Activated CD8-positive, alpha-beta T cell treated with anti-CD3 and anti-CD28 coated beads for 36 hours (primary cell): ENCODE results near the gene BCL2L1. TPM values are rescaled to one million over a fixed set of nuclear protein-coding genes. Genes with fewer than 3 reads are reported as not detected.

ENCODE experiments used
- ATAC-seq: fragments of 200-7000 bp; cut with Tn5 transposase; one replicate; pipeline ENCODE4 v1.10.0; 2021; ENCODE audit warnings: mild to moderate bottlenecking, moderate library complexity
- CTCF ChIA-PET: fragments of 350-600 bp; sonication (Branson Sonifier 250); formaldehyde crosslinking; loops from one replicate; lab custom pipeline; 2021; ENCODE audit warnings: antibody characterized with exemption; lab: Charles Lee
- POLR2A ChIA-PET: fragments of 350-600 bp; sonication (Branson Sonifier 250); formaldehyde crosslinking; loops from one replicate; lab custom pipeline; 2021; ENCODE audit warnings: antibody characterized with exemption; lab: Charles Lee
- DNase-seq: peaks from one replicate; pipeline ENCODE4 v3.0.0-alpha.2; 2020
- H3K27ac Mint-ChIP-seq: one replicate; pipeline ENCODE4 v1.8.0; 2021; ENCODE audit warnings: mild to moderate bottlenecking, mixed read lengths
- H3K27me3 Mint-ChIP-seq: one replicate; pipeline ENCODE4 v1.8.0; 2021; ENCODE audit warnings: mixed read lengths
- H3K36me3 Mint-ChIP-seq: one replicate; pipeline ENCODE4 v1.8.0; 2021; ENCODE audit warnings: low read depth, mixed read lengths
- H3K4me1 Mint-ChIP-seq: one replicate; pipeline ENCODE4 v1.8.0; 2021; ENCODE audit warnings: low read depth, mixed read lengths
- H3K4me3 Mint-ChIP-seq: one replicate; pipeline ENCODE4 v1.8.0; 2021; ENCODE audit warnings: mild to moderate bottlenecking, moderate library complexity, mixed read lengths
- H3K9me3 Mint-ChIP-seq: one replicate; pipeline ENCODE4 v1.8.0; 2021; ENCODE audit warnings: mixed read lengths
- intact Hi-C: fragments of 100-400 bp; cut with micrococcal nuclease; formaldehyde crosslinking; loops from one replicate; pipeline ENCODE4 v1.10.0; 2022
- total RNA-seq, 2 experiments: library from RNA; stranded (reverse); gene quantifications; one replicate each; pipeline ENCODE4 v1.2.3, GENCODE V29; 2021
- TF ChIP-seq, protein P1 (sequence below): fragments of 200-600 bp; IDR thresholded peaks from one replicate; pipeline ENCODE4 v1.8.0; 2022; ENCODE audit warnings: antibody characterized with exemption, mild to moderate bottlenecking

BCL2L1 gene
- total RNA-seq, 2 experiments from 2014 or later = 182 TPM

DNA sequence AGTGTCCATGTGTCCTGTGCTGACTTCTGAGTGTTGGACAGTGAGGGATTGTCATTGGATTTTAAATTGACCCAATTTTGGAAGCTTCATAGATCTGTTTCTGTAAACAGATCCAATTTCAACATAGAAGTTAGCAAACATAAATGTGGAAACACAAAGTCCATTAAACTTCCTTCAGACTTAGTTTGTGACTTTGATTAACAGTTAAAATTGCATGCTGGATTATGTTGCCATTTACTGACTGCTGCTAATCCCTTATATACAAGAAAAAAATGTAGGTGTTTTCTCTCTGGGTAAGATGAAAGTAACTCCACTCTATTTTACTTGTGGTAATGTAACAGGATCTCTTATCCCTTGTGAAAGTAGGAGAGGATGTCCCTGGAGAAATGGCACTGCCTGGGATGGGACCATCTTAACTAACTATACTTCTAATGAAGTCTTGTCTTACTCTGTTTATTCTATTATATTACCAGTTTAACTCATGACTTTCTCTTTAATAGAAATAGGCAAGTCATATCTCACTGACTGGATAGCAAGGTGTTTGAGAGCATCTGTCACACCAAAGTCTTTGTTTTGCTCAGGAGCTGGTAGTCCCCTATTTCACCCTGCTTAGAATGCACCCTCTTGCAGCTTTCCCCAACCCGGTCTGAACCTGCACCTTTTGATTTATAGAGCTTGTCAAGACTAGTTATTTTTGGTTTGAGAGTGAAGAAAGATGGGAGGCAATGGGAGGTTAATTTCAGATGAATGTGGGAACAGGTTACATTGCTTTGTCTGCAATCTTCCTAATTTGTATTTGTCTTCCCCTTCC, 23.6 kb upstream of the BCL2L1 start:
- H3K9me3 Mint-ChIP-seq = no peaks in the 10 kb centered on the region
- TF ChIP-seq, protein P1, sequence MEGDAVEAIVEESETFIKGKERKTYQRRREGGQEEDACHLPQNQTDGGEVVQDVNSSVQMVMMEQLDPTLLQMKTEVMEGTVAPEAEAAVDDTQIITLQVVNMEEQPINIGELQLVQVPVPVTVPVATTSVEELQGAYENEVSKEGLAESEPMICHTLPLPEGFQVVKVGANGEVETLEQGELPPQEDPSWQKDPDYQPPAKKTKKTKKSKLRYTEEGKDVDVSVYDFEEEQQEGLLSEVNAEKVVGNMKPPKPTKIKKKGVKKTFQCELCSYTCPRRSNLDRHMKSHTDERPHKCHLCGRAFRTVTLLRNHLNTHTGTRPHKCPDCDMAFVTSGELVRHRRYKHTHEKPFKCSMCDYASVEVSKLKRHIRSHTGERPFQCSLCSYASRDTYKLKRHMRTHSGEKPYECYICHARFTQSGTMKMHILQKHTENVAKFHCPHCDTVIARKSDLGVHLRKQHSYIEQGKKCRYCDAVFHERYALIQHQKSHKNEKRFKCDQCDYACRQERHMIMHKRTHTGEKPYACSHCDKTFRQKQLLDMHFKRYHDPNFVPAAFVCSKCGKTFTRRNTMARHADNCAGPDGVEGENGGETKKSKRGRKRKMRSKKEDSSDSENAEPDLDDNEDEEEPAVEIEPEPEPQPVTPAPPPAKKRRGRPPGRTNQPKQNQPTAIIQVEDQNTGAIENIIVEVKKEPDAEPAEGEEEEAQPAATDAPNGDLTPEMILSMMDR = no peak
- CTCF ChIA-PET = interaction anchor here (1.2 to 3.4 kb wide), 3 partner anchors 23 to 134 kb away, joined by 3 to 9 read pairs (median 5); no protein-coding TSS in a partner anchor
- peaks cover 34% of the 10 kb centered on the region for H3K36me3 Mint-ChIP-seq
- POLR2A ChIA-PET = interaction anchor here (0.6 kb wide), 1 partner anchor 68 kb away, joined by 3 read pairs; no protein-coding TSS in a partner anchor
- H3K4me3 Mint-ChIP-seq = no peak overlapping the region
- H3K27me3 Mint-ChIP-seq = no peaks in the 10 kb centered on the region
- H3K27ac Mint-ChIP-seq = no peak overlapping the region
- intact Hi-C loops = no loop called here
- no peak for DNase-seq
- peaks cover 3% of the 10 kb centered on the region for H3K4me1 Mint-ChIP-seq
- no peak for ATAC-seq

DNA sequence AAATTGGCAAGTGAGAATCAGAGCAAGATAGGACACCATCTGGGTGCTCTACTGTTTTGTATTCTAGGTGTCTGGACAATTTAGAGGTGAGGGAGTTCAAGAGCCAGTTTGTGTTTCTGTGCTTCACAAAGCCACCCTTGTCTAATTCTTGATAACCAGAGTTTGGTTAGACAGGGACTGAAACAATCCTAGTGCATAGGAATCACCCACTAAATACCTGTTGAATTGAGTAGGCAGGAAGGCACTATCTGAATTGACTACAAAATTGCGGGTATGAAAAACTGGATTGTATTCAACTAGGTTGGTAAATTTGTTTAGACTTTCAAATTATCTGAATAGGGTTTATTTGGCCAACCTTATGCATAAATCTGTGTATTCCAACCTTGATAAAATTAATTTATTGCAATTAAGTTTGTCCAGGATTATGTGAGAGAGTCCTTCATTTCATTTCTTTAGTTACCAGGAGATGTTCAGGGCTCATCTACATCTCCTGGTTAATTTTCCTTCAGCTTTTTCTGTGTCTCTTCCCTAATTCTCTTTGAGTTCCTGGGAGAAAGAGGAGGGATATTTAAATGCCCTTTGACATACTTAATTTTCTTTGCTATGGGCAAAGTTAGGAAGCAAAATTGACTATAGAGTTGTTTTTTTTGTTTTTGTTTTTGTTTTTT, 18.1 kb upstream of the BCL2L1 start:
- H3K27me3 Mint-ChIP-seq = no peaks in the 10 kb centered on the region
- H3K9me3 Mint-ChIP-seq = no peaks in the 10 kb centered on the region
- ChIA-PET CTCF (interaction anchor here (1.0 to 1.7 kb wide), 3 partner anchors 17 to 106 kb away, joined by 3 to 17 read pairs (median 3); partner anchors contain the start of gene BCL2L1), POLR2A (interaction anchor here (1.0 kb wide), 1 partner anchor 61 kb away, joined by 3 read pairs; no protein-coding TSS in a partner anchor)
- intact Hi-C loops = no loop called here
- no peak overlapping the region for H3K4me3 Mint-ChIP-seq
- TF ChIP-seq, protein P1 = no peak
- DNase-seq = no peak
- no peak overlapping the region for H3K27ac Mint-ChIP-seq
- peaks cover 3% of the 10 kb centered on the region for H3K4me1 Mint-ChIP-seq
- H3K36me3 Mint-ChIP-seq = peaks cover 18% of the 10 kb centered on the region
- no peak for ATAC-seq

DNA sequence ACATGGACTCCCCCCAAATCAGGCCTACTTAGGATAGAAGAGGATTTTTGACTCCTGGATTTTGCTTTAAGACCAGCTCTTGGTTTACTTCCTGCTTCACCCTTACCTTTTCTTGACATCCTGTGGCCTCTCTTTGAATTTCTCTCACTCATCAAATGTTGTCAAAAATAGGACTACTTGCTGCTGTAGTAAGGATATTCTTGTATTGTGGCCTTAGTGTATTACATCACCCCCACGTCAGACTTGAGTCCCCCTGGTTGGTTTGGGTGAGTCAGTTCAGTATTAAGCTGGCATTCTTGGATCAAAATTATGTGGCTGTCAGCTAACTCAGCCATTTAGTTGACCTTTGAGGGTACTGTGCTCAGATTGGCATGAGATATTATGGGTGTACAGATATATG, 17.5 kb upstream of the BCL2L1 start:
- Mint-ChIP-seq H3K27ac (no peak overlapping the region), H3K4me3 (no peak overlapping the region), H3K9me3 (no peaks in the 10 kb centered on the region), H3K36me3 (peaks cover 14% of the 10 kb centered on the region), H3K4me1 (peaks cover 3% of the 10 kb centered on the region), H3K27me3 (no peaks in the 10 kb centered on the region)
- intact Hi-C loops = no loop called here
- CTCF ChIA-PET = interaction anchor here (1.0 to 1.7 kb wide), 3 partner anchors 17 to 106 kb away, joined by 3 to 17 read pairs (median 3); partner anchors contain the start of gene BCL2L1
- DNase-seq (peak; percentile 58), ATAC-seq (peak; percentile 61)
- POLR2A ChIA-PET = interaction anchor here (1.0 to 2.3 kb wide), 2 partner anchors 17 to 20 kb away, joined by 5 to 9 read pairs; no protein-coding TSS in a partner anchor
- TF ChIP-seq, protein P1 = no peak

DNA sequence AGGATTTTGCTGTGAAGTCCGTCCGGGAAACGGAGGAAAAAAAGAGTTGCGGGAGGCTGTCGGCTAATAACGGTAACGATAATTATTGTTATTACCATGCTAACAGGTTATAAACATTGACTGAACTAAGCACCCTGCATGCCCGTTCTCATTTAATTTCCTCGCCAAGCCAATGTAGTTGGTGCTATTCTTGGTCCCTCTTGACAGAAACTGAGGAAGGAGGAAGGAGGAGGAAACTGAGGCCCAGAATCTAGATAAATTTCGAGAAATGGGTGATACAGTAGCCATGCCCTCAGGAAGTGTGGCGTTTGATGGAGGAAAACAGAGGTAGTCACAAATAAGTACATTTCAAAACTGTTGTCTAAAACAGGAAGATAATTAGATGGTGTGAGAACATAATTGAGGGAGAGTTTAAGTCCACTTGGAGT, 16.9 kb upstream of the BCL2L1 start:
- TF ChIP-seq, protein P1 = no peak
- no peaks in the 10 kb centered on the region for H3K9me3 Mint-ChIP-seq
- H3K27ac Mint-ChIP-seq = no peak overlapping the region
- no peak overlapping the region for H3K4me3 Mint-ChIP-seq
- CTCF ChIA-PET = interaction anchor here (1.1 to 2.1 kb wide), 6 partner anchors 13 to 134 kb away, joined by 3 to 17 read pairs (median 4); partner anchors contain the start of genes BCL2L1 and ID1
- H3K36me3 Mint-ChIP-seq = peaks cover 13% of the 10 kb centered on the region
- DNase-seq (no peak), ATAC-seq (no peak)
- H3K27me3 Mint-ChIP-seq = no peaks in the 10 kb centered on the region
- intact Hi-C loops = no loop called here
- POLR2A ChIA-PET = interaction anchor here (1.0 to 2.3 kb wide), 3 partner anchors 15 to 19 kb away, joined by 3 to 9 read pairs (median 5); no protein-coding TSS in a partner anchor
- H3K4me1 Mint-ChIP-seq = peaks cover 3% of the 10 kb centered on the region
